Fibroblast of lung (primary cell): ENCODE results near the gene SEC14L1.

ENCODE experiments used
- EZH2 ChIP-seq: IDR thresholded peaks from 2 replicates; pipeline ENCODE4 v1.5.1; 2012; ENCODE audit warnings: low read length, control low read depth, mild to moderate bottlenecking; ENCODE audit errors: missing control alignments
- TF ChIP-seq, protein P1 (sequence below), 2 donors: IDR thresholded peaks in 1 of 2; conservative IDR thresholded peaks in 1 of 2; 1 replicate in 1 of 2; 2 replicates in 1 of 2; pipeline ENCODE4 v1.5.1; 2011 to 2012; ENCODE audit warnings: low read length in 2 of 2, control low read depth in 1 of 2, inconsistent platforms in 1 of 2, low read depth in 1 of 2, mild to moderate bottlenecking in 1 of 2

DNA sequence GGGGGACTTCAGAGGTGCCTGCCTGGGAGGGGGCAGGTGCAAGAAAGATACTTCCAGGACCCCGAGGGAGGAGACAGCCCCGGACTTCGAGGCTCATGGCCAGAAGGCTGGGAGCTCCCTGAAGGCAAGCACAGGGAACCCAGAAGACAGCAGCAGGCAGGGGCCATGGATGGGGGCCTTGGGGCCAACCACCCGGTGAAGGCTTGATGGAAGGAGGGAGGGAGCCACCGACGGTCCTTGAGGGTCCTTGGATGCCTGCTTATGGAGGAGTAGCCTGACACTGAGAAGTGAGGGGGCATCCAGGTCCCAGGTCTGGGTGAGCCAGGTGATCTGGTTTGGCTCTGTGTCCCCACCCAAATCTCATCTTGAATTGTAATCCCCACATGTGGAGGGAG is 89.7 kb downstream of the SEC14L1 start:
- TF ChIP-seq, protein P1, sequence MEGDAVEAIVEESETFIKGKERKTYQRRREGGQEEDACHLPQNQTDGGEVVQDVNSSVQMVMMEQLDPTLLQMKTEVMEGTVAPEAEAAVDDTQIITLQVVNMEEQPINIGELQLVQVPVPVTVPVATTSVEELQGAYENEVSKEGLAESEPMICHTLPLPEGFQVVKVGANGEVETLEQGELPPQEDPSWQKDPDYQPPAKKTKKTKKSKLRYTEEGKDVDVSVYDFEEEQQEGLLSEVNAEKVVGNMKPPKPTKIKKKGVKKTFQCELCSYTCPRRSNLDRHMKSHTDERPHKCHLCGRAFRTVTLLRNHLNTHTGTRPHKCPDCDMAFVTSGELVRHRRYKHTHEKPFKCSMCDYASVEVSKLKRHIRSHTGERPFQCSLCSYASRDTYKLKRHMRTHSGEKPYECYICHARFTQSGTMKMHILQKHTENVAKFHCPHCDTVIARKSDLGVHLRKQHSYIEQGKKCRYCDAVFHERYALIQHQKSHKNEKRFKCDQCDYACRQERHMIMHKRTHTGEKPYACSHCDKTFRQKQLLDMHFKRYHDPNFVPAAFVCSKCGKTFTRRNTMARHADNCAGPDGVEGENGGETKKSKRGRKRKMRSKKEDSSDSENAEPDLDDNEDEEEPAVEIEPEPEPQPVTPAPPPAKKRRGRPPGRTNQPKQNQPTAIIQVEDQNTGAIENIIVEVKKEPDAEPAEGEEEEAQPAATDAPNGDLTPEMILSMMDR (conservative IDR thresholded peaks at IDR 0.05 in 1 of 2, IDR thresholded peaks at IDR 0.05 in 1 of 2; ENCODE audit: low read depth in 1 of 2, low read length in 2 of 2) = no peak
- TF ChIP-seq EZH2 = no peak
